Measurements from ENCODE around the gene FMO4. TPM values are rescaled to one million over a fixed set of nuclear protein-coding genes. Genes with fewer than 3 reads are reported as not detected.

FMO4 gene
- total RNA-seq, 1 experiment from 2014 or later = 0.63 TPM

DNA sequence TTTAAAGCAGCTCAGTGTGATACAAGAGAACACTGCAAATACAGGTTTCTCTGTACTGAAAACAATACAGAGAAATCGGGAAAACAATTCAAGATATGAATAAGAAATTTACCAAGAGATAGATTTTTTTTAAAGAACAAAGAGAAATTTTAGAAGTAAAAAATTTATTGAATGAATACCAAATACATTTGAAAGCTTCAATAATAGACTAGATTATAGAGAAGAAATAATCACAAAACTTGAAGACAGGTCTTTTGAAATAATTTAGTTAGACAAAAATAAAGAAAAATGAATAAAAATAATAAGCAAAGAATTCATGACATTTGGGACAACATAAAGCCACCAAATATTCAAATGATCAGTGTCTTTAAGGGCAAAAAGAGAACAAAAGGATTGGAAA, 13.6 kb upstream of the FMO4 start:
- intact Hi-C loops (cut with micrococcal nuclease) = no loop called here
- CTCF ChIA-PET = interaction anchor here (0.6 to 1.8 kb wide), 5 partner anchors 13 to 931 kb away, joined by 3 to 7 read pairs (median 4); no protein-coding TSS in a partner anchor
- Mint-ChIP-seq H3K9me3 (ENCODE audit: unreplicated experiment) (peaks cover 6% of the 10 kb centered on the region), H3K4me1 (ENCODE audit: insufficient read depth, unreplicated experiment) (no peaks in the 10 kb centered on the region), H3K27ac (ENCODE audit: low read depth, unreplicated experiment) (no peak overlapping the region), H3K4me3 (ENCODE audit: unreplicated experiment) (no peak overlapping the region), H3K36me3 (ENCODE audit: insufficient read depth, unreplicated experiment) (no peaks in the 10 kb centered on the region), H3K27me3 (ENCODE audit: insufficient read depth, unreplicated experiment) (no peaks in the 10 kb centered on the region)
- DNase-seq (ENCODE audit: unreplicated experiment) = no peak
- no TSS peak for BruUV-seq (replicated peaks)
- POLR2A ChIA-PET = interaction anchor here (0.6 to 1.5 kb wide), 2 partner anchors 13 to 307 kb away, joined by 3 to 7 read pairs; partner anchors contain the start of gene FMO4
- TF ChIP-seq, protein P1, sequence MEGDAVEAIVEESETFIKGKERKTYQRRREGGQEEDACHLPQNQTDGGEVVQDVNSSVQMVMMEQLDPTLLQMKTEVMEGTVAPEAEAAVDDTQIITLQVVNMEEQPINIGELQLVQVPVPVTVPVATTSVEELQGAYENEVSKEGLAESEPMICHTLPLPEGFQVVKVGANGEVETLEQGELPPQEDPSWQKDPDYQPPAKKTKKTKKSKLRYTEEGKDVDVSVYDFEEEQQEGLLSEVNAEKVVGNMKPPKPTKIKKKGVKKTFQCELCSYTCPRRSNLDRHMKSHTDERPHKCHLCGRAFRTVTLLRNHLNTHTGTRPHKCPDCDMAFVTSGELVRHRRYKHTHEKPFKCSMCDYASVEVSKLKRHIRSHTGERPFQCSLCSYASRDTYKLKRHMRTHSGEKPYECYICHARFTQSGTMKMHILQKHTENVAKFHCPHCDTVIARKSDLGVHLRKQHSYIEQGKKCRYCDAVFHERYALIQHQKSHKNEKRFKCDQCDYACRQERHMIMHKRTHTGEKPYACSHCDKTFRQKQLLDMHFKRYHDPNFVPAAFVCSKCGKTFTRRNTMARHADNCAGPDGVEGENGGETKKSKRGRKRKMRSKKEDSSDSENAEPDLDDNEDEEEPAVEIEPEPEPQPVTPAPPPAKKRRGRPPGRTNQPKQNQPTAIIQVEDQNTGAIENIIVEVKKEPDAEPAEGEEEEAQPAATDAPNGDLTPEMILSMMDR (IDR thresholded peaks at IDR 0.05; ENCODE audit: unreplicated experiment) = no peak

DNA sequence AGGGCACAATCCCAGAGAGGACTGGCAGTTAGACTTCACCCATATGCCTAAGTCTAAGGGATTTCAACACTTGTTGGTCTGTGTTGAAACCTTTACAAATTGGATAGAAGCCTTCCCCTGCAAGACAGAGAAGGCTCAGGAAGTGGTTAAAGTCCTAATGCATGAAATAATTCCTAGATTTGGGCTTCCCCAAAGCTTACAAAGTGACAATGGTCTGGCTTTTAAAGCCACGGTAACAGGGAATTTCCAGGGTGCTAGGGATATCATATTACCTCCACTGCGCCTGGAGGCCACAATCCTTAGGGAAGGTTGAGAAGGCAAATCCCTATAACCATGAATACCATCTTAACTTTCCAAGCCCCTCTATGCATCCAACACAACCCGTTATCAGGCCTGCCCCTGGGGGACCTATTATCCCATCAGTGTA, 3.3 kb upstream of the FMO4 start:
- ChIA-PET POLR2A (no interaction called here), CTCF (interaction anchor here (0.9 to 4.5 kb wide), 3 partner anchors 61 to 174 kb away, joined by 3 to 651 read pairs (median 5); partner anchors contain the start of gene FMO1)
- BruUV-seq (replicated peaks) = no TSS peak
- Mint-ChIP-seq H3K4me3 (ENCODE audit: unreplicated experiment) (no peak overlapping the region), H3K9me3 (ENCODE audit: unreplicated experiment) (no peaks in the 10 kb centered on the region), H3K27ac (ENCODE audit: low read depth, unreplicated experiment) (no peak overlapping the region), H3K27me3 (ENCODE audit: insufficient read depth, unreplicated experiment) (no peaks in the 10 kb centered on the region), H3K36me3 (ENCODE audit: insufficient read depth, unreplicated experiment) (no peaks in the 10 kb centered on the region), H3K4me1 (ENCODE audit: insufficient read depth, unreplicated experiment) (peaks cover 6% of the 10 kb centered on the region)
- peak; percentile 31 for DNase-seq (ENCODE audit: unreplicated experiment)
- intact Hi-C loops (cut with micrococcal nuclease) = loop anchor here (10.0 kb wide), 1 partner anchor 124 kb away; no protein-coding TSS in a partner anchor
- TF ChIP-seq, protein P1 (IDR thresholded peaks at IDR 0.05; ENCODE audit: unreplicated experiment) = no peak

DNA sequence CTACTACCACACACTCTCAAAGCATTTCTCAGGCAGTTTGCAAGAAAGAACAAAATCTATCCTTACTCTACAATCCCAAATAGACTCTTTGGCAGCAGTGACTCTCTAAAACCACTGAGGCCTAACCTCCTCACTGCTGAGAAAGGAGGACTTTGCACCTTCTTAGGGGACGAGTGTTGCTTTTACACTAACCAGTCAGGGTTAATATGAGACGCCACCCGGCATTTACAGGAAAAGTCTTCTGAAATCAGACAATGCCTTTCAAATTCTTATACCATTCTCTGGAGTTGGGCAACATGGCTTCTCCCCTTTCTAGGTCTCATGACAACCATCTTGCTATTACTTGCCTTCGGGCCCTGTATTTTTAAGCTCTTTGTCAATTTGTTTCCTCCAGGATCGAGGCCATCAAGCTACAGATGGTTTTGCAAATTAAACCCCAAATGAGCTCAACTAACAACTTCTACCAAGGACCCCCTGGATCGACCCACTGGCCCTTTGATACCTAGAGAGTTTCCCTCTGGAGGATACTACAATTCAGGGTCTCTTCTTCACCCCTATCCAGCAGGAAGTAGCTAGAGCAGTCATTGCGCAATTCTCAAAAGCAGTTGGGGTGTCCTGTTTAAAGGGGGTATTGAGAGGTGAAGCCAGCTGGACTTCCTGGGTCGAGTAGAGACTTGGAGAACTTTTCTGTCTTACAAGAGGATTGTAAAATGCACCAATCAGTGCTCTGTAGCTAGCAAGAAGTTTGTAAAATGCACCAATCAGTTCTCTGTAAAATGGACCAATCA, 2.0 kb upstream of the FMO4 start:
- no peak overlapping the region for H3K27ac Mint-ChIP-seq (ENCODE audit: low read depth, unreplicated experiment)
- no peaks in the 10 kb centered on the region for H3K36me3 Mint-ChIP-seq (ENCODE audit: insufficient read depth, unreplicated experiment)
- POLR2A ChIA-PET = interaction anchor here (0.7 to 3.1 kb wide), 4 partner anchors 26 to 173 kb away, joined by 4 to 41 read pairs (median 12); partner anchors contain the start of gene PRRC2C
- no peaks in the 10 kb centered on the region for H3K9me3 Mint-ChIP-seq (ENCODE audit: unreplicated experiment)
- CTCF ChIA-PET = interaction anchor here (0.5 to 4.5 kb wide), 20 partner anchors 9 to 1792 kb away, joined by 3 to 651 read pairs (median 15); partner anchors contain the start of gene FMO1
- H3K4me1 Mint-ChIP-seq (ENCODE audit: insufficient read depth, unreplicated experiment) = peaks cover 6% of the 10 kb centered on the region
- BruUV-seq (replicated peaks) = no TSS peak
- intact Hi-C loops (cut with micrococcal nuclease) = loop anchor here (2.0 to 10.0 kb wide), 2 partner anchors 123 kb away; no protein-coding TSS in a partner anchor
- DNase-seq (ENCODE audit: unreplicated experiment) = no peak
- TF ChIP-seq, protein P1 (IDR thresholded peaks at IDR 0.05; ENCODE audit: unreplicated experiment) = no peak
- H3K4me3 Mint-ChIP-seq (ENCODE audit: unreplicated experiment) = no peak overlapping the region
- H3K27me3 Mint-ChIP-seq (ENCODE audit: insufficient read depth, unreplicated experiment) = no peaks in the 10 kb centered on the region

DNA sequence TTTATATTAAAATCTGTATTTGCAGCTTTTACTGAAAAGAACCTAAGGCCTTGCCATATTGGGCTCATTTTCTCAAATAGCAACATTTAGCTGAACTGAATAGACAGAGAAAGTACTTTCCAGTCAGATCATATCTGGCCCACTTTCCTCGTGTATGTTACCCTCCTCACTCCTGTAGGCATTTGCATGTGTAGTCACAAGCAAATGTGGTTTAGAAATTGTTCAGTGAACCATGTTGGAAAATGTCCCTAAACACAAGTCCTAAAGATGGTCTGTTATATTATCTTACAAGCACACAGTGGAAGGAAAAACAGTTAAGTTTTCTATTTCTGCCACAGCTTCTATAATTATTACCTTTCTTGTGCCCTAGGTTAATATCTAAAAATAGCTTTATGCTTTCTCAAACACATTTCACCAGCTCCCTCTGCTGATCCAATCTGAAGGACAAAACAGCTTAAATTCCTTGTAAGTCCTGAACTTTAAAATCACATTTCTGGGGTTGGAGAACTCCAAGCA, 606 bp upstream of the FMO4 start:
- no peaks in the 10 kb centered on the region for H3K9me3 Mint-ChIP-seq (ENCODE audit: unreplicated experiment)
- DNase-seq (ENCODE audit: unreplicated experiment) = no peak
- no peaks in the 10 kb centered on the region for H3K36me3 Mint-ChIP-seq (ENCODE audit: insufficient read depth, unreplicated experiment)
- no peaks in the 10 kb centered on the region for H3K27me3 Mint-ChIP-seq (ENCODE audit: insufficient read depth, unreplicated experiment)
- H3K4me3 Mint-ChIP-seq (ENCODE audit: unreplicated experiment) = no peak overlapping the region
- peaks cover 6% of the 10 kb centered on the region for H3K4me1 Mint-ChIP-seq (ENCODE audit: insufficient read depth, unreplicated experiment)
- intact Hi-C loops (cut with micrococcal nuclease) = loop anchor here (1.0 to 10.0 kb wide), 4 partner anchors 68 to 232 kb away; no protein-coding TSS in a partner anchor
- BruUV-seq (replicated peaks) = no TSS peak
- H3K27ac Mint-ChIP-seq (ENCODE audit: low read depth, unreplicated experiment) = peak overlapping the region; percentile 79
- ChIA-PET CTCF (interaction anchor here (0.6 to 4.5 kb wide), 92 partner anchors 9 to 1311 kb away, joined by 3 to 651 read pairs (median 6); partner anchors contain the start of genes FMO1, FMO3 and PRRC2C), POLR2A (interaction anchor here (0.6 to 3.1 kb wide), 22 partner anchors 12 to 232 kb away, joined by 3 to 41 read pairs (median 4); partner anchors contain the start of gene PRRC2C)
- TF ChIP-seq, protein P1 (IDR thresholded peaks at IDR 0.05; ENCODE audit: unreplicated experiment) = no peak

Data from MCF 10A (cell line).